GM21360 (cell line): ENCODE measurements around the gene TNFRSF1A.
"Not testable (repeated sequence)": the region's sequence is repeated elsewhere in the genome, so short reads cannot be mapped to it uniquely, and the experiment has no call there.

Experiments
- ATAC-seq: cut with Tn5 transposase; IDR thresholded peaks from one replicate; pipeline ENCODE4 v1.9.1; 2021; ENCODE audit warnings: mild to moderate bottlenecking, moderate library complexity; ENCODE audit not compliant: unreplicated experiment

TNFRSF1A gene

DNA sequence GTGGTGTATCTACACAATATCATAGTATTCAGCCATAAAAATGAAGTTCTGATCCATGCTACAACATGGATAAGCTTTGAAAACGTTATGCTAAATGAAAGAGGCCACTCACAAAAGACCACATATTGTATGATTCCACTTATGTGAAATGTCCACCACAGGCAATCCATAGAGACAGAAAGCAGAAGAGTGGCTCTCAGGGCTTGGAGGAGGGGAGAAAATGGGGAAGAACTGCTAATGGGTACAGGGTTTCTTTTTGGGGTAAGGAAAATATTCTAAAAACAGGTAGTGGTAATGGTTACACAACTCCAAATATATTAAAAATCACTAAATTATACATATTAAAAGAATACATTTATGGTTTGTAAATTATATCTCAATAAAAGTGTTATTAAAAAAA, 17.0 kb upstream of the TNFRSF1A start:
- no peak for ATAC-seq

DNA sequence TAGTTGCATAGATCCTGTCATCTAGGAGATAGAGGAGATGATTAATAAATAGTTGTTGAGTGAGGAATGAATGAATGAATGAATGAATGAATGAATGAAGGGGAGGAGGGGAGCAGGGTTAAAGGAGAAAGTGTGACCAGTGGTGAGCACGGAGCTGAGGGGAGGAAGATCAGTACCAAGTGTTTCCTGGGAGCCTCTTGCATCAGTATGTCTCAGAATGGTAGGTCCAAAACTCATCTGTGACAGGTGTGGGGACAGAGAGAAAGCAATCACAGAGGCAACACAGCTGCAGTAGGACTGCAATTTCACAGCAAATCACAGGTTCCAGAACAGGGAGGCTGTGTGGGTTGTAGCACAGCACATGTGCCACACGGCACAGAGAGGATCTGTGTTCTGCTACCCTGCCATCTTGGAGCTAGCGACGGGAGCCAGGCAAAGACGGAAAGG, 14.5 kb upstream of the TNFRSF1A start:
- ATAC-seq = no peak

DNA sequence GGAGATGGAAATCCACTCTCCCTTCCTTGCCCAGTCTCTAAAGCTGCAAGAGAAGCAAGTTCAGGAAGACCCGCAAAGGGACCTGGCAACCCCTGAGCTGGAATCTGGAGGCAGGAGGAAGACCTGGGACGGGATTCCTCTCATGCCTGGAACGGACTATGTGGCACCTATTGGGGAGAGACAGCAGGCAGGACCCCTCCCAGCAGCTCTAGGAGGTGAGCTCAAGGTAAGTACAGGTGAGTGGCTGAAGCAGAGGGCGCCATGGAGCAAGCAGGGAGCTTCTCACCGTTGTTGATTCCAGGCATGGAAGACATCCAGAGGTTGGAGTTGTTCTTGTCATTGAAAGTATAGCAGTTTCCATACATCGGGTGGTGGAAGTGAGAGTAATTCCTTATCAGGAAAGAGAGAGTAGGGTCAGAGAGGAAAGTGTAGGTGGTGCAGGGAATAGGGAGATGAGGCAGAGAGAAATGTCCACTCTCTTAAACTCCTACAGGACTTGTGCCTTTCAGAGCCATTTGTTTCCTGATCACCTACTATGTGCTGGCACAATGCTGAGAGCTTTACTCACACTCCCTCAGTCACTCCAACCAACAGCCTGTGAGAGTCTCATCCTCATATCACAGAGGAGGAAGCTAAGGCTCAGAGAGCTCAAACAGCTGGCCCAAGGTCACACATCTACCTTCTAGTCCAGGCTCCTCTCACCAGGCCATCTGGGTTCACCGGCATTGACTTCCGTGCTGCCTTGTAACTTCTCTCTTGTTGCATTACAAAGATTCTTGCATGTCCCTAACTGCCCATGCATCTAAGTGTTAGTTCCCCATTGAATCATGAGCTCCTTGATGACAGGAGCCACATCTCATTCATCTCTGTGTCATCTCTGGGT, 13.9 kb upstream of the TNFRSF1A start:
- ATAC-seq = no peak

DNA sequence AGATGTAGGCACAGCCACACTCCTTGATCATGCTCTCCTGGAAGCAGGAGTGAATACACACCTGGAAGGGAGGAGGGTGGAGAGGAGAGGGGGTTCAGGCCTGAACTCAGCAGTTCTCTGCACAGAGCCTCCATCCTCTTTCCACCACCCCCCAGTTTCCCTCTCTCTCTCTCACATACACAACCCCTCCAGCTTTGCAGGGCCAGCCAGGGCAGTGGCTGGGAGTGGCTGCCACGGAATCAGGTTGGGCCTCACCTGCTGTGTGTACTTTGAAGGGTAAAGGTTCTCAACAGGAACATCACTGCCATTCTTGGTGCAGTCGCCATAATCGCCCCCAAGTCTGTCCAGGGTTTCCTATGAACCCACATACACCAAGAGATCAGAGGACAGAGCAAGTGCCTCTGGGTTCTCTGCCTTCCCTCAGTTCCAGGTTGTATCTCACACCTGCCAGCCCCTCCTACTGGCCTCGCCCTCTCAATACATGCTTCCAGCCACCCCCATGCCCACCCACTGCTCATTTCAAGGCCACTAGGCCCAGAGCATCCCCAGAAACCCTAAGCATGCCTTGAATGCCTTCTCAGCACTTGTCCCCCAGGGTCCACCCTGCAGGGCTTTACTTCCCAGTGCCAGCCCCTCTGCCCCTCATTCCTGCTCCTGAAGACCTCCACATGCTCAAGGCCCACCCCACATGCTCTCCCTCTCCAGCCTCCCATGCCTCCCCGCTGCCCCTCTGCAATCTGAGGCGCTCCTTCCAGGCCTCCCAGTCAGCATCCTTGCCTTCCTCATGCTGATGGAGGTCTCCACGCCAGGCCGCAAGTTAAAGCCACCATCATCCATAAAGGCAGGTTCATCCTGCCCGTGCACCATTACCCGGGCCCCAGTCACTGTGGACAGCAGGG, 12.9 kb upstream of the TNFRSF1A start:
- ATAC-seq = no peak

DNA sequence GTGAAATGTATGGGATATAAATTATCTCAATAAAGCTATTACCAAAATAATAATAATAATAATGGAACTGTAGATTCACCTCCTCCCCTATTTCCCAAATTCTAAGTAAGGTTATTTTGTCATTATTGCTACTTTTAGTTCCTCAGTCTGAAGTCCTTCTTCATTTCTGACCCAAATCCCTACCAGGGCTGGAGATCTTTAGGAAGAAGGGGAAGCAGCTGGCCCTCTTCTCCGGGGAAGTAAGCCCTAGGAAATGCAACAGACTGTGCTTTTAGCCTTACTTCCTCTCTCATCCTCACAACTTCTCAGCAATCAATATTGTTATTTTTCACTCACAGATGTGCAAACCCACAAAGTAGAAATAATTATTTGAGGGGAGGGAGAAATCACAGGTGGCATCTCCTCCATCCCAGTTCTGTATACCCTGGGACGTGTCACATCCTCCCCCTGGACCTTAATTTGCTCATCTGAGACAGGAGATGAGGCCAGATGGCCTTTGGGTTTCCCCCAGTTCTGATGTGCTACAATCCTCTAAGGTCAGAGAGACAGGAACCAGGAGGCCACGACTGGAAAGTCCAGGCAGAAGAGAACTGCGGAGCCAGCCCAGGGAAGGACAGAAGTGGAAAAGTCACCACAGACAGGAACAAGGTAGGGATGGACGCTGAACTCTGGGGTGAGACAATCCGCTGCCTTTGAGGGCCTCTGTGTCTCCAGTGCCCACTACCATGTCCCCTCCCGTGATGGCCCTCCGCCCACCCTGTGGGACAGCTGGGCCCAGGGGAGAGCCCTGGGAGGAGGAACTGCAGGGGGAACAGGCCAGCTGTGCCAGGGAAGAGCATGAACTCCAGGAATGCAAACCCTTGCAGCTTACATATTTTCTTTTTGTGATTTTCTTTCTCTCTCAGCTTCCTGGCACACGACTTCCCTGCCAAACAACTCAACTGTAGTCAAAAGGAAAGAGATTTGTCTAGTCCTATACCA, 10.6 kb upstream of the TNFRSF1A start:
- no peak for ATAC-seq

DNA sequence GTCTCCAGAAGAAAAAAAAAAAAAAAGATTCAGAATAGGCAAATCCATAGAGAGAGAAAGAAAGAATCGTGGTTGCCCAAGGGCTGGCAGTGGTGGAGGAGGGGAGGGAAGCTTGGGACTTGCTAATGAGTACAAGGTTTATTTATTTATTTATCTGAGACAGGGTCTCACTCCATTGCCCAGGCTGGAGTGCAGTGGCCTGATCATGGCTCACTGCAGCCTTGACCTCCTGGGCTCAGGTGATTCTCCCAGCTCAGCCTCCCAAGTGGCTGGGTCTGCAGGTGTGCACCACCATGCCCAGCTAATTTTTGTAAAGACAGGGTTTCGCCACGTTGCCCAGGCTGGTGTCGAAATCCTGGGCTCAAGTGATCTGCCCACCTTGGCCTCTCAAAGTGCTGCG, 9.7 kb upstream of the TNFRSF1A start:
- ATAC-seq = no peak

DNA sequence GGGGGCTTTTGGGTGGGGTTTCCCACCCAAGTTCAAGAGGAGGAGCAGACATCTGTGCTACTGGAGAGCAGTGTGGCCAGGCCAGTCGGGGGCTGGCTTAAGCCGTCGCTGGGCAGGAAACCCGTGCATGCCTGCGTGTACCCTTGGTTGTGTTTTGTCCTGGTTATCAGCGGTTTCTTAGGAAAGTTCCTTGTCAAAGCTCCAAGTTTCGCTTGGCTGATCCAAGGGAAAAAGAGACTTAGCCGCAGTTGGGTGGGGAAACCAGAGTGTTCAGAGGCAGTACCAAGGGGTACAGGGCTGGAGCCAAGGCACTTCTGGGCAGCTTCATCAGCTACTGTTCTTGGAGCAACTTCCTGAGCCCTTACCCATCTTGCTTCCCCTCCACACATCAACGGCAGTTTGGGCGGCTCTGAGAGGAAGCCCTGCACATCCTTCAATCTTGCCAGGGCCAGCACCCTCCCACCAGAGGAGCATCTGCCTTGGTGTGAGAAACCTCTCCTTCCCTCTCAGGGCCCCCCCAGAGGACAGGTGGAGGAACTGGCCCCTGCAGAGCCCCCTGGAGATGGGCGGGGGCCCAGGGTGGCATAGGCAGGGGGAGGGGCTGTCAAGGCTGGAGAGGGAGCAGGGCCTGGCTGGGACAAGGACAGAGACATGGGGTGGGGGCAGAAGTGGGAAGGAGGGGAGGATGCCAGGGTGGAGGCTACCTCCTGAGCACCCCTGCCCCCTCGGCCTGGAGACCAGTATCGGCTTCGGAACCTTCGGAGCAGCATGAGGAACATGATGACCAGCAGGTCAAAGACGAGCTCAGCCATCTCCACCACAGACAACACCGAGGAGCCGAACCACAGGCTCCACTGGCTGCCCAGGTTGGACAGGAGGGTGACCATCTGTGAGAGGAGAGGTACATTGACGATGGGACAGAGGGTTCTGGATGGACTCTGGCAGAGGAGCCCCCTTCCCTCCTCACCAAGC, 5.8 kb upstream of the TNFRSF1A start:
- no peak for ATAC-seq

DNA sequence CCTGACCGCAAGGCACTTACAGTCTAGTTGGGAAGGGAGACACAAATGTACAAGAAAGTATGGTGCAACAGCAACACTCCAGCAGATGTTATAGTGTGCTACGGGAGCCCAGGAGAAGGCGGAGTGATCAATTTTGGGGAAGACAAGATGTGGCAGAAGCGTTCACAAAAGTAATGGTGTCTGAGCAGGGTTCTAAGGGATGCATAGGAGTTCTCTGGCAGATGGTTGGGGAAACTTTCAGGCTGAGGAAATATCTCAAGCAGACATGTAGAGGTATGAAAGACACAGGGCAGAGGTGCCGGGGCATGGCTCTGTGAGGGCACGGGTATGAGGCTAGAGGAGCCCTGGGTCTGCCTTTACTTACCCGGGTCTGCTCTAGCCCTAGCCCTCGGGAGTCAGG, 5.1 kb upstream of the TNFRSF1A start:
- ATAC-seq = no peak

DNA sequence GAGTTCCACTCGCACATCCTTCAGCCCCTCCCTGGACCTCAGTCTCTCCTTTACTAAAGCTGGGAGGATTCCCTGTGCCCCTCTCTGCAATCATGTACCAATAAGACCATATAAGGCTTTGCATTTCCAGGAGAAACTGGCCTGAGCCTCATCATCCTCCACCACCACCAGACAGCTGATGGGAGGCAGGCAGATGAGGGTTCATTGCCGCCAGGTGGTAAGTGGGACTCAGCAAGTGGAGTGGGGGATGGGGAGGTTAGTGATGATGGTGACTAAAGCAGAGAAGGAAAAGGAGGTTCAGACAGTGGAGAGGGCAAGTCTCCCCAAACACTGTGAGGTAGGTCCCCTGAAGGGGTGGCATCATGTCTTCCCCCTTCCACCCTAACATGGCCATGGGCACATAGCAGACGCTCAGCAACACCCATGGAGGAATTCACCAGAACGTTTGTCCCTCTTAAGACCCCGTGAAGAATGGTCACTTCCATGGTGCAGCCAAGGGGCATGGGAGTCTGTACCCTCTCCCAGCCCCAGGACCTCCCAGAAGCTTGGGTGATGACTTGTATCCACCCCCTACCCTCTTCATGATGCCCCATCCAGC, 4.5 kb upstream of the TNFRSF1A start:
- no peak for ATAC-seq

DNA sequence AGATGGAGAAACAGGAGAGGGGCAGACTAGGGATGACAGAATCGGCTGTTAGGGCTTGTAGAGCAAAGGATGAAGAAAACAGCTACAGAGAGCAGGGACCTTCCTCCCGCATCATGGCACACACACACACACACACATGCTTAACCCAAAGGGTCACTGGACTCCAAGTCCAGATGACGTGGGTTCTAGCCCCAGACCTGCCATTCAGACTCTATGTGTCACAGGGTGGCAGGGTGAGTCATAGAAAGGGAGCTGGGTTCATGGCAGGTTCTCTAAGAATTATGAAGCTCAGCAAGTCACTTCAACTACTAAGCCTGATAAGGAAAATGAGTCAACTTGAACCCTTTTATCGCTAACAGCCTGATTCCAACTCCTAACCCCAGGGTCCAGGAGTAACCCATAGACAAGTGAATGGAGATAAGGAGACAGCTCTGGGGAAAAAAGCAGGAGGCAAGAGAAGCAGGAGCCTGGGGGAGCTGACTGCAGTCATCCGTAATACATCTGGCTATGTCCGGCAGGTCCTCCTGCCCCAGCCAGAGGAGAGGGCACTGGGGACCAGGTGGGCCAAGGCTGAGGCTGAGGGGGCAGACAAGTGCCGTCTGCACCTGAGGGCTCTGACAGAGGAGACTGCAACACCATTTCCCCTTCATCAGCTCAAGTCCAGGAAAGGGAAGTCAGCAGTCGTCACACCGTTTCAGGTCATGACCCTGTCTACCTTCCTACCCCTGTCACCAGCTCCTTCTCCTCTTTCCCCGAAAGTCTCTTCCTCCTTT, 3.6 kb upstream of the TNFRSF1A start:
- no peak for ATAC-seq

DNA sequence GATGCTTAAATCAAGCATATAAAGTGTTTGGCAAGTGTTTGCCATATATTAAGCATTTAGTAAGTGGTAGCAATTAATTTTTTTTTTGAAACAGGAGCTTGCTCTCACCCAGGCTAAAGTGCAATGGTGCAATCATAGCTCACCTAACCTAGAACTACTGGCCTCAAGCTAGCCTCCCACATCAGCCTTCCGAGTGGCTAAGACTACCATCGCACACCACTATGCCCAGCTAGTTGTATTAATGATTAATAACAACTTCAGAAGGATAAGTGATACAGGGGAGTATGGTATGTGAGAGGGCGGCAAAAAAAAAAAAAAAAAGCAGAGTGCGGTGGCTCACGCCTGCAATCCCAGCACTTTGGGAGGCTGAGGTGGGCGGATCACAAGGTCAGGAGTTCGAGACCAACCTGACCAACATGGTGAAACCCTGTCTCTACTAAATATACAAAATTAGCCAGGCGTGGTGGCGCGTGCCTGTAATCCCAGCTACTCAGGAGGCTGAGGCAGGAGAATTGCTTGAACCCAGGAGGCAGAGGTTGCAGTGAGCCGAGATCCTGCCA, 2.3 kb upstream of the TNFRSF1A start:
- ATAC-seq = not testable (repeated sequence)

DNA sequence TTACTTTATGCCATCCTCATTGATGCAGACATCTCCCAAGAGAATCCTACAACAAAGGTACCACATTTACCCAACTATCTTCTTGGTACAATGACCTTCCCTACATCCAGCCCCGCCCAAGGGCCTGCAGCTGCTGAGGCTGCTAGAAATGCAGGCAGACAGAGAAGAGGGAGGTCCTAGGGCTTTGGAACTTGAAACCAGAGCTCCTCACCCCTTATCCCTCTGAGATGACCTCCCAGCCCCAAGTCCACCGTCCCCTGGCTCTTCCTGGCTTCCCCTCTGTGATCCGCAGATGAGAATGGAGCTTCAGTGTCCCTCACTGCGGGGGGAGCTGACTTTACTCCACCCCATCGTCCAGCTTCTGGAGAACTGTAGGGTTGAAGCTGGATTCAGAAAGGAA, 1.6 kb upstream of the TNFRSF1A start:
- no peak for ATAC-seq

DNA sequence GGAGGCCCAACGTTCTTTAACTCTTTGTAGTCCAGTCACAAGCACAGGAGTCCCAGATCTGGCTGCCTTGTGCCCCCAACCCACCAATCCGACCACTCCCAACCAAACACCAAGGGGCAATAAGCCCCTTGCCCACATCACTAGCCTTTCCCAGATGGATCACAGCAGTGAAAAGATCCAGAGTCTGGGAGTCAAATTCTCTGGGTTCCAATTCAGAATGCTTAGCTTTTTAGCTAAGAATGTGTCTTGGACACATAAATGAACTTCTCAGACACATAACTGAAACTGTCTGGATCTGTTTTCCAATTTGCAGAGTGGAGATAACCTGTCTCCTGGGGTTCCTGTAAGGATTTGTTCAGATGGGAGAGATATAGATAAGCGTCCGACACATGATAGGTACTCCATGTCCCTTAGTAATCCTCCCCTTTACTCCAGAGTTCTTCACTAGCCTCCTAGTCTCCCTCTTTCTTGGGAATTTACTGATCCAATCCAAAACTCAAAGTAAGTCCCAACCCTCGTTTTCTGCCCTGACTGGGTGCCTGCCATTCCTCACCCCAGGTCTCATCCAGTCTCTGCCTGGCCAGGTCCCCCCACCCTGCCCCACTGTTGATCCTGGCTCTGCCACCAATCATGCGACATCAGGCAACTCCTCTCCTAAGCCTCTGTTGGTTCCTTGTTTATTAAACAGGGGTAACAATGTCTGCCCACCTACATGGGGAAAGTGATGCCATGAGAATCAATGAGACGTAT, 439 bp upstream of the TNFRSF1A start:
- ATAC-seq = no peak

DNA sequence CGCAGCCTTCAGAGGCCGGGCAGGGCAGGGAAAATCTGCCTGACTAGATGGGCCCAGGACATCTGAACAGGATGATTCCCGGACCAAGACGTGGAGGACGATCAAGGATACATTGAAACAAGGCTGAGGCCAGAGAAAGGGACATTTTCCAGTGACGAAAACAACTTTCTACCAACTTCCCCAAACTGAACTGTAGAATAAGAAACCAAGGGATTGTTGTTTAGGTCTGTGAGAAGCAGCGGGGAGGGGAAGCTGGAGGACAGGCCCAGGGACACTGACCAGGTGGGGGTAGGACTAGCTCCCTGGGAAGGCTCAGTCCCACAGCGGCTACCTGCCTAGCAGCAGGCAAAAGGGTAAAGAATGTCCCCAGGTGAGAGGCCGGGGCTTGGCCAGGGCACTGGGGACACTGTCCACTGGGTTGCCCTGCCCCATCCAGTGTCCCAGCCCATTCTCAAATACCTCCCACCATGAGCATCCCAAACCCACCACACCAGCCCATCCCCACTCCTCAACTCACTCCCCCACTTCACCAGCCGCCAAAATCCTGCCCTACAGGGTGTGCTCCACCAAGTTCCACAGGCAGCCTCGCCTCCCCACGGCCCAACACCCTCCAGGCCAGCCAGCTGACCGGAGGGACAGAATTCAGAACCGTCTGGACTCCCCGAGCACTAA, 995 bp downstream of the TNFRSF1A start:
- ATAC-seq = no peak

DNA sequence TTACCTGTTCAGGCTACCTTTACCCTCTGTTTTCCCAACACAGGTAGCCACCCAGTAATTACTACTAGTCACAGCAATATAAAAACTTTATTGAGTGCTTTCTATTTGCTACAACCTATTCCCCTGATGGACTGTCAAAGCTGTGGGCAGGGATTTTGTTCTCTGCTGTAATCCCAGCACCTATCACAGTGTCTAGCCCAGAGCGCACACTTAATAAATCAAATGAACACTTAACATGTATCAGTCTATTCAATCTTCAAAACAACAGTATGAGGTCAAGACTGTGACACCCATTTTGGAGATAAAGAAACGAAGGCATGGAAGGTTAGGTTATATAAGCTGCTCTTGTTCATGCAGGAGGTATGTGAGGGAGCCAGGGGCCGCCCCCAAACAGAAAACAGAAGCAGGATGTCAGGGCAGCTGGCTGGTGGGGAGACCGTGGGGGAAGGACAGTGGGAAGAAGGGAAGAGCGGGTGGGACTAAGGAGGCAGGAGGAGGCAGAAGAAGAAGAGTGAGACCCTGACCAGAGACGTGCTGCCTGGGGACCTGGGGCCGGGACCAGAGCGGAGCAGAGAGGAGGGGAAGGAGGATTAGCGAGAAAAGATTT, 1.7 kb downstream of the TNFRSF1A start:
- ATAC-seq = no peak

DNA sequence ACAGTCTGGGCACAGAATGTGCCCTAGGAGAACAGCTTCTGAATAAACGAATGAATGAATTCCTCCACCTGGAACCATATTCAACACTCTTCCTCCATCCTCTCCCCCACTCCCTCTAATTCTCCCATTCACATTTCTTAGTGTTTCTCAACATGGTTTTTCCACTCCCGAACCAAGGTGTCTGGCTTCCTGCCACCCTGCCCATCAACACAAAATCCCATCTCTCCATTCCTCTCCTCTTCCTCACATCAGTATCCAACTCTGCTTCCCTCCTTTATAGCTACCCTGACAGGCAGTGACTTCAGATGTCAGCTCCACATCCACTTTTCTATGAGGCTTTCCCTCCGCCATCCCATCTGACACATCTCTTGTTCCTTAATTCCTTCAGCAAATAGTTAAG, 2.9 kb downstream of the TNFRSF1A start:
- no peak for ATAC-seq
